ENCODE measurements around the gene MAGI2.
A peak's percentile ranks its signal among the peaks of the same experiment; 100 is the strongest.
"Not testable (repeated sequence)": the region's sequence is repeated elsewhere in the genome, so short reads cannot be mapped to it uniquely, and the experiment has no call there.

MAGI2 gene

GRCh38 chr7:78323118-78323517 is 1130.3 kb downstream of the MAGI2 start:
- DNase-seq, result no peak

- not testable (repeated sequence) for DNase-seq
These were observed 1131.2 kb downstream of the MAGI2 start for GRCh38 chr7:78322231-78322630.

GRCh38 chr7:78317371-78317770 is 1136.1 kb downstream of the MAGI2 start:
- no peak for DNase-seq

- DNase-seq, result no peak
These were observed 1137.4 kb downstream of the MAGI2 start for GRCh38 chr7:78316110-78316509.

GRCh38 chr7:78315119-78315518 is 1138.3 kb downstream of the MAGI2 start:
- DNase-seq, result no peak

GRCh38 chr7:78311181-78311580 is 1142.3 kb downstream of the MAGI2 start:
- DNase-seq, result no peak

- no peak for DNase-seq
These were observed 1145.6 kb downstream of the MAGI2 start for GRCh38 chr7:78307892-78308291.

GRCh38 chr7:78306634-78307033 is 1146.8 kb downstream of the MAGI2 start:
- DNase-seq, result no peak

- no peak for DNase-seq
These were observed 1152.1 kb downstream of the MAGI2 start for GRCh38 chr7:78301407-78301806.

GRCh38 chr7:78299088-78299487 is 1154.4 kb downstream of the MAGI2 start:
- DNase-seq, result no peak

- peak; percentile 31 for DNase-seq
These were observed 1156.7 kb downstream of the MAGI2 start for GRCh38 chr7:78296644-78297371.

- no peak for DNase-seq
These were observed 1157.3 kb downstream of the MAGI2 start for GRCh38 chr7:78296046-78296597.

- DNase-seq, result not testable (repeated sequence)
These were observed 1164.0 kb downstream of the MAGI2 start for GRCh38 chr7:78289471-78289870.

GRCh38 chr7:78284945-78285344 is 1168.5 kb downstream of the MAGI2 start:
- no peak for DNase-seq

- DNase-seq, result no peak
These were observed 1173.2 kb downstream of the MAGI2 start for GRCh38 chr7:78280276-78280675.

- no peak for DNase-seq
These were observed 1174.0 kb downstream of the MAGI2 start for GRCh38 chr7:78279457-78279856.

- DNase-seq, result peak; percentile 2
These were observed 1174.4 kb downstream of the MAGI2 start for GRCh38 chr7:78279032-78279431.

- DNase-seq, result no peak
These were observed 1186.3 kb downstream of the MAGI2 start for GRCh38 chr7:78267141-78267540.

- DNase-seq, result no peak
These were observed 1188.0 kb downstream of the MAGI2 start for GRCh38 chr7:78265486-78265885.

GRCh38 chr7:78265071-78265470 is 1188.4 kb downstream of the MAGI2 start:
- DNase-seq, result no peak

- no peak for DNase-seq
These were observed 1189.4 kb downstream of the MAGI2 start for GRCh38 chr7:78264105-78264504.

GRCh38 chr7:78261739-78262138 is 1191.7 kb downstream of the MAGI2 start:
- DNase-seq, result no peak

- no peak for DNase-seq
These were observed 1192.2 kb downstream of the MAGI2 start for GRCh38 chr7:78261302-78261701.

GRCh38 chr7:78260826-78261225 is 1192.6 kb downstream of the MAGI2 start:
- DNase-seq, result no peak

- DNase-seq, result peak; percentile 76
These were observed 1198.8 kb downstream of the MAGI2 start for GRCh38 chr7:78254726-78255055.

All from NCI-H2171 treated with DMSO at 0.1 percent for 48 hours (cell line).